Tibial nerve (tissue), 4 donors: ENCODE results near the gene OAS1.

ENCODE experiments used
- EP300 ChIP-seq, 2 donors: sonication (generic); formaldehyde crosslinking; IDR thresholded peaks; one replicate each; pipeline ENCODE4 v1.6.1; 2017; ENCODE audit warnings: antibody characterized with exemption in 2 of 2, mild to moderate bottlenecking in 1 of 2
- POLR2A ChIP-seq, 2 donors: fragments of 450-650 bp; IDR thresholded peaks; one replicate each; pipeline ENCODE4 v1.6.1; 2017; ENCODE audit warnings: antibody characterized with exemption in 2 of 2, mild to moderate bottlenecking in 2 of 2, moderate library complexity in 2 of 2
- TF ChIP-seq, protein P1 (sequence below), 5 experiments: fragments of 200-600 bp in 3 of 5; fragments of 450-650 bp in 2 of 5; sonication (generic) in 3 of 5; IDR thresholded peaks; one replicate each; pipeline ENCODE4 v1.5.1; 2016 to 2019; ENCODE audit warnings: antibody characterized with exemption in 5 of 5, mild to moderate bottlenecking in 3 of 5, moderate library complexity in 2 of 5

DNA sequence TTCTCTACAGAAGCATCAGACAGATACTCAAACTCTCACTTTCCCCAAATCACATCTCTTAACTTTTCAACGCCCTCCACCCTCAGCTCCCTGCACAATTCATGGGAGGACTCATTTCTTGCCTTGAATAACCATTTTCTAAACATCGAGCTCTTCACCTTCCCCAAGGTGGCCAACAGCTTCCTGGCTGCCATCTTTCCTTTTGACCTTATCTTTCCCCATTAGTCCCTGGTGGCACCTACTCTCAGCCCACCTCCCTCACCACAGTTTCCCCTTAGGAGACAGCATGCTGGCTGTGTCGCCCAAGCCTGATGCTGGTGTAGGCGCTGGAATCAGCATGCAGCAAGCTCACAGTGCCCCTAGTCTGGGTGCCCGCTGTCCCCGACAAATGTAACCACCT lies 8.4 kb upstream of the OAS1 start:
- TF ChIP-seq POLR2A (IDR thresholded peaks at IDR 0.05): no peak
- TF ChIP-seq, protein P1, sequence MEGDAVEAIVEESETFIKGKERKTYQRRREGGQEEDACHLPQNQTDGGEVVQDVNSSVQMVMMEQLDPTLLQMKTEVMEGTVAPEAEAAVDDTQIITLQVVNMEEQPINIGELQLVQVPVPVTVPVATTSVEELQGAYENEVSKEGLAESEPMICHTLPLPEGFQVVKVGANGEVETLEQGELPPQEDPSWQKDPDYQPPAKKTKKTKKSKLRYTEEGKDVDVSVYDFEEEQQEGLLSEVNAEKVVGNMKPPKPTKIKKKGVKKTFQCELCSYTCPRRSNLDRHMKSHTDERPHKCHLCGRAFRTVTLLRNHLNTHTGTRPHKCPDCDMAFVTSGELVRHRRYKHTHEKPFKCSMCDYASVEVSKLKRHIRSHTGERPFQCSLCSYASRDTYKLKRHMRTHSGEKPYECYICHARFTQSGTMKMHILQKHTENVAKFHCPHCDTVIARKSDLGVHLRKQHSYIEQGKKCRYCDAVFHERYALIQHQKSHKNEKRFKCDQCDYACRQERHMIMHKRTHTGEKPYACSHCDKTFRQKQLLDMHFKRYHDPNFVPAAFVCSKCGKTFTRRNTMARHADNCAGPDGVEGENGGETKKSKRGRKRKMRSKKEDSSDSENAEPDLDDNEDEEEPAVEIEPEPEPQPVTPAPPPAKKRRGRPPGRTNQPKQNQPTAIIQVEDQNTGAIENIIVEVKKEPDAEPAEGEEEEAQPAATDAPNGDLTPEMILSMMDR (IDR thresholded peaks at IDR 0.05): no peak
- TF ChIP-seq EP300 (IDR thresholded peaks at IDR 0.05): no peak
